ENCODE measurements around the gene NCR3LG1.

GRCh38 chr11:17387811-17388210 is 36.2 kb downstream of the NCR3LG1 start:
- TF ChIP-seq CTCF (IDR thresholded peaks at IDR 0.05) (no peak), EZH2 (IDR thresholded peaks at IDR 0.05; ENCODE audit: borderline replicate concordance, insufficient read depth, low read depth, low read length, poor library complexity, severe bottlenecking) (no peak)
